GM12878 (cell line): ENCODE results near the gene UBL4B. TPM values are rescaled to one million over a fixed set of nuclear protein-coding genes. Genes with fewer than 3 reads are reported as not detected.

Experiments used
- ATAC-seq: fragments of 200-7000 bp; cut with Tn5 transposase; 3 replicates; pipeline ENCODE4 v1.9.1; 2020; ENCODE audit warnings: mild to moderate bottlenecking, moderate library complexity
- Bru-seq: library from RNA; stranded (reverse); fragments of 400-500 nt; gene quantifications from one replicate; lab custom pipeline; 2021; lab: Mats Ljungman, UMichigan
- BruChase-seq, 2 experiments: library from RNA; stranded (reverse); fragments of 400-500 nt; gene quantifications; one replicate each; lab custom pipeline; 2021; lab: Mats Ljungman, UMichigan
- BruUV-seq: library from RNA; stranded (reverse); fragments of 400-500 nt; replicated peaks from 2 replicates; lab custom pipeline; 2021; lab: Mats Ljungman, UMichigan
- CTCF ChIA-PET: fragments of 300-600 bp; sonication (Branson Sonifier 250); formaldehyde crosslinking; extraction: SDS; loops from one replicate; lab custom pipeline; 2021; ENCODE audit warnings: inconsistent platforms; lab: Yijun Ruan, JAX
- POLR2A ChIA-PET: fragments of 350-600 bp; formaldehyde crosslinking; extraction: SDS; loops from one replicate; lab custom pipeline; 2021; ENCODE audit warnings: inconsistent platforms; lab: Charles Lee
- RAD21 ChIA-PET: fragments of 300-600 bp; sonication (Branson Sonifier 250); formaldehyde crosslinking; loops from one replicate; lab custom pipeline; 2023; ENCODE audit warnings: antibody characterized with exemption; ENCODE audit not compliant: unreplicated experiment; lab: Charles Lee
- SMC1A ChIA-PET: fragments of 300-600 bp; sonication (Branson Sonifier 250); formaldehyde crosslinking; loops from one replicate; lab custom pipeline; 2023; ENCODE audit not compliant: unreplicated experiment, uncharacterized antibody; lab: Charles Lee
- DNase-seq: peaks from one replicate; pipeline ENCODE4 v3.0.0-alpha.2; 2011; ENCODE audit warnings: low read depth, low spot score
- FAIRE-seq: peaks from 3 replicates; lab custom pipeline; 2011; peaks lifted over from hg19 to GRCh38; lab: Jason Lieb, UNC
- H2AFZ ChIP-seq: 2 replicates; pipeline ENCODE4 v1.6.0; 2011; ENCODE audit warnings: low read depth, low read length, control low read depth; ENCODE audit not compliant: control insufficient read depth
- H3K27ac ChIP-seq: 2 replicates; pipeline ENCODE4 v1.5.1; 2011; ENCODE audit warnings: control low read depth; ENCODE audit not compliant: control insufficient read depth, insufficient read depth
- H3K27me3 ChIP-seq, 2 experiments: replicated peaks in 1 of 2; 2 replicates each; pipeline versions ENCODE4 v1.6.0 to v1.6.1; 2011; ENCODE audit warnings: low read length in 1 of 2; ENCODE audit not compliant: control insufficient read depth in 2 of 2, insufficient read depth in 2 of 2
- H3K36me3 ChIP-seq, 2 experiments: 2 replicates each; pipeline ENCODE4 v1.5.1; 2011; ENCODE audit warnings: low read length in 1 of 2; ENCODE audit not compliant: control insufficient read depth in 2 of 2, insufficient read depth in 2 of 2
- H3K4me1 ChIP-seq: 2 replicates; pipeline ENCODE4 v1.6.1; 2011; ENCODE audit warnings: mild to moderate bottlenecking, low read length, moderate library complexity, mixed read lengths; ENCODE audit not compliant: control insufficient read depth, insufficient read depth
- H3K4me2 ChIP-seq: 2 replicates; pipeline ENCODE4 v1.6.0; 2011; ENCODE audit warnings: control low read depth; ENCODE audit not compliant: control insufficient read depth, insufficient read depth
- H3K4me3 ChIP-seq: fragments of 200-600 bp; sonication (generic); 2 replicates; pipeline ENCODE4 v1.5.1; 2016
- H3K79me2 ChIP-seq: 2 replicates; pipeline ENCODE4 v1.6.0; 2011; ENCODE audit warnings: low read length; ENCODE audit not compliant: control insufficient read depth, insufficient read depth
- H3K9ac ChIP-seq: 2 replicates; pipeline ENCODE4 v1.8.0; 2011; ENCODE audit warnings: low read length, control low read depth, mixed read lengths; ENCODE audit not compliant: control insufficient read depth, insufficient read depth
- H3K9me3 ChIP-seq: replicated peaks from 3 replicates; pipeline ENCODE4 v1.5.1; 2011; ENCODE audit warnings: mild to moderate bottlenecking, low read length; ENCODE audit not compliant: control insufficient read depth, insufficient read depth
- H4K20me1 ChIP-seq: 2 replicates; pipeline ENCODE4 v1.6.0; 2011; ENCODE audit not compliant: control insufficient read depth, insufficient read depth
- ASH2L ChIP-seq: fragments of 300-600, 200-600 bp; sonication (generic); IDR thresholded peaks from 2 replicates; pipeline ENCODE4 v1.6.1; 2017; ENCODE audit warnings: low read depth, mild to moderate bottlenecking, borderline replicate concordance
- HCFC1 ChIP-seq: fragments of 150-350 bp; IDR thresholded peaks from 2 replicates; pipeline ENCODE4 v1.6.1; 2014; ENCODE audit warnings: low read length
- MLLT1 ChIP-seq: fragments of 450-650 bp; IDR thresholded peaks from 2 replicates; pipeline ENCODE4 v1.6.1; 2016; ENCODE audit warnings: mild to moderate bottlenecking
- RELA ChIP-seq: fragments of 450-650 bp; IDR thresholded peaks from 2 replicates; pipeline ENCODE4 v1.8.0; 2014; ENCODE audit warnings: borderline replicate concordance; ENCODE audit not compliant: partially characterized antibody
- ZBED1 ChIP-seq: IDR thresholded peaks from 2 replicates; pipeline ENCODE4 v1.6.1; 2016; ENCODE audit warnings: borderline replicate concordance
- WGBS: methylation state at CpG from one replicate; pipeline ENCODE4 v1.1.6; 2016; ENCODE audit warnings: low lambda C conversion rate; ENCODE audit not compliant: insufficient replicate concordance, insufficient coverage; ENCODE audit errors: missing lambda C conversion rate; 5-methylcytosine and 5-hydroxymethylcytosine counted together
- in situ Hi-C: fragments of 300-500 bp; cut with MboI; formaldehyde crosslinking; loops from 9 replicates; pipeline ENCODE4 v1.14.3; 2018; ENCODE audit warnings: mixed read lengths
- intact Hi-C: fragments of 100-400 bp; cut with micrococcal nuclease; formaldehyde crosslinking; loops from one replicate; pipeline ENCODE4 v1.14.2; 2022; ENCODE audit not compliant: unreplicated experiment
- long read RNA-seq, 2 experiments: library from polyadenylated mRNA; unstranded; transcript quantifications; one replicate each; pipeline ENCODE4 v2.0.0, GENCODE V29; 2019 to 2020
- polyA minus RNA-seq, 3 experiments: library from RNA; depleted of rRNA, polyadenylated mRNA; stranded (reverse); fragments of >200 nt; gene quantifications; 2 replicates each; pipeline ENCODE4 v1.2.3, GENCODE V29; 2011
- polyA plus RNA-seq, 11 experiments: library from polyadenylated mRNA; depleted of rRNA in 4 of 11; unstranded in 6 of 11; stranded (reverse) in 5 of 11; fragments of >200 nt; fragmentation: Nextera tagmentation in 4 of 11; fragmentation: Illumina TruSeq in 1 of 11; extraction: Ambion mirVana in 4 of 11; extraction: Trizol in 1 of 11; gene quantifications; 1 replicate in 1 of 11; 2 replicates in 10 of 11; pipeline versions ENCODE4 v1.2.1 to v1.2.3, GENCODE V29; 2011 to 2016; ENCODE audit warnings: inconsistent platforms in 2 of 11, missing spikeins in 2 of 11, low read depth in 1 of 11
- total RNA-seq, 4 experiments: library from RNA; depleted of rRNA in 3 of 4; stranded (reverse); fragments of >200 nt in 3 of 4; fragmentation: Illumina TruSeq in 1 of 4; extraction: Trizol in 1 of 4; gene quantifications; 2 replicates each; pipeline versions ENCODE4 v1.2.1 to v1.2.3, GENCODE V29; 2013 to 2021

Gene UBL4B
- total RNA-seq (2013; cell fraction: nucleolus; rRNA removed): not detected in 2 replicates
- not detected in 2 replicates for total RNA-seq (2014; rRNA removed)
- total RNA-seq (2014; rRNA removed; fragmentation: Illumina TruSeq; extraction: Trizol): not detected in 2 replicates
- 0.15 TPM in 1 of 2 replicates, not detected in the other for total RNA-seq (2021)
- not detected for polyA plus RNA-seq (2011; ENCODE audit: low read depth)
- polyA plus RNA-seq (2011; rRNA removed): not detected in 2 replicates
- polyA plus RNA-seq (2011; cell fraction: cytosol; rRNA removed): not detected in 2 replicates
- polyA plus RNA-seq (2011; cell fraction: nucleus; rRNA removed): not detected in 2 replicates
- polyA plus RNA-seq (2012): not detected in 2 replicates
- not detected in 2 replicates for polyA plus RNA-seq (2014; fragmentation: Illumina TruSeq; extraction: Trizol)
- not detected for polyA plus RNA-seq (2014; fragmentation: Nextera tagmentation; extraction: Ambion mirVana)
- polyA plus RNA-seq (2014; rRNA removed): 0.06 TPM in 1 of 2 replicates, not detected in the other
- polyA plus RNA-seq (2016; fragmentation: Nextera tagmentation; extraction: Ambion mirVana): not detected
- not detected in 2 replicates for polyA minus RNA-seq (2011; rRNA and poly(A)+ RNA removed)
- polyA minus RNA-seq (2011; cell fraction: cytosol; rRNA and poly(A)+ RNA removed): not detected in 2 replicates
- not detected in 2 replicates for polyA minus RNA-seq (2011; cell fraction: nucleus; rRNA and poly(A)+ RNA removed)
- percentile 15 among the genes with signal in this experiment for Bru-seq, nascent RNA
- not detected for BruChase-seq, experiment 1, labeled RNA remaining after a 6-hour chase
- BruChase-seq, experiment 2, labeled RNA remaining after a 2-hour chase: not detected
- long read RNA-seq, experiment 1: 0 reads
- long read RNA-seq, experiment 2: 0 reads

GRCh38 chr1:110112143-110112542 is at the start of gene UBL4B:
UBL4B (plus strand) TSS chr1:110112443; CDS start chr1:110112535, 92 bp downstream.
- no TSS peak for BruUV-seq
- H3K4me2 ChIP-seq: no peak within 1 kb of the TSS
- H3K9ac ChIP-seq: no peak within 1 kb of the TSS
- H3K4me1 ChIP-seq: no peaks in the 10 kb centered on the region
- H4K20me1 ChIP-seq: no peaks in the 10 kb centered on the region
- TF ChIP-seq RELA (no peak), ZBED1 (no peak), ASH2L (no peak), HCFC1 (no peak), MLLT1 (no peak)
- no peak within 1 kb of the TSS for H3K27ac ChIP-seq
- no peaks in the 10 kb centered on the region for H3K79me2 ChIP-seq
- H2AFZ ChIP-seq: no peak within 1 kb of the TSS
- no peak for DNase-seq
- ATAC-seq: no peak
- ChIA-PET POLR2A (no interaction called here), RAD21 (no interaction called here), CTCF (no interaction called here), SMC1A (no interaction called here)
- H3K36me3 ChIP-seq: no peaks in the 10 kb centered on the region
- intact Hi-C loops: no loop called here
- H3K9me3 ChIP-seq: no peaks in the 10 kb centered on the region
- in situ Hi-C loops: no loop called here
- no peak for FAIRE-seq
- no peak within 1 kb of the TSS for H3K4me3 ChIP-seq
- H3K27me3 ChIP-seq: peaks cover 1 to 2% of the 10 kb centered on the region in 2 experiments; a peak in 1 of 4 replicates
- 56% methylated on average over 5 of the region's 5 CpGs for WGBS
